Stimulated activated CD8-positive, alpha-beta memory T cell treated with anti-CD3 and anti-CD28 coated beads, Interleukin-15, amount 100 ng/mL, for 1 hour (primary cell): ENCODE measurements around the gene SPACDR.
A peak's percentile ranks its signal among the peaks of the same experiment; 100 is the strongest.

Experiments
- DNase-seq: peaks from one replicate; pipeline ENCODE4 v3.0.0-alpha.2; 2020; ENCODE audit warnings: low read depth

Gene SPACDR

GRCh38 chr7:100434297-100435144 lies 29.5 kb downstream of the SPACDR start:
- no peak for DNase-seq

- no peak for DNase-seq
These were observed 30.3 kb downstream of the SPACDR start for GRCh38 chr7:100433592-100434296.

- no peak for DNase-seq
These were observed 30.8 kb downstream of the SPACDR start for GRCh38 chr7:100433276-100433591.

GRCh38 chr7:100432621-100433275 lies 31.3 kb downstream of the SPACDR start:
- DNase-seq, result no peak

GRCh38 chr7:100432053-100432452 lies 32.0 kb downstream of the SPACDR start:
- DNase-seq, result no peak

- DNase-seq, result no peak
These were observed 32.7 kb downstream of the SPACDR start for GRCh38 chr7:100431286-100431735.

GRCh38 chr7:100430493-100431285 lies 33.4 kb downstream of the SPACDR start:
- DNase-seq, result no peak

GRCh38 chr7:100429637-100430492 lies 34.2 kb downstream of the SPACDR start, which contains the start of gene MEPCE:
TSS of gene MEPCE (plus strand) at chr7:100429831. CDS start at chr7:100430019, 188 bp downstream.
- peak; percentile 95 for DNase-seq

- peak; percentile 100 for DNase-seq
These were observed 35.0 kb downstream of the SPACDR start for GRCh38 chr7:100428967-100429636.

- peak; percentile 92 for DNase-seq
These were observed 35.7 kb downstream of the SPACDR start, which contains the start of gene ZCWPW1 for GRCh38 chr7:100428199-100428966. TSS of gene ZCWPW1 (minus strand) at chr7:100428703. CDS start at chr7:100420649, 8,054 bp downstream.

- DNase-seq, result no peak
These were observed 36.3 kb downstream of the SPACDR start for GRCh38 chr7:100427762-100428198.

GRCh38 chr7:100426516-100426915 lies 37.5 kb downstream of the SPACDR start:
- DNase-seq, result no peak

GRCh38 chr7:100425347-100425746 lies 38.7 kb downstream of the SPACDR start:
- no peak for DNase-seq

GRCh38 chr7:100423315-100423714 lies 40.7 kb downstream of the SPACDR start:
- DNase-seq, result no peak

- DNase-seq, result no peak
These were observed 44.3 kb downstream of the SPACDR start for GRCh38 chr7:100419660-100420226.

- DNase-seq, result no peak
These were observed 45.0 kb downstream of the SPACDR start for GRCh38 chr7:100418930-100419659.

GRCh38 chr7:100415448-100415847 lies 48.6 kb downstream of the SPACDR start:
- no peak for DNase-seq

- no peak for DNase-seq
These were observed 50.2 kb downstream of the SPACDR start for GRCh38 chr7:100413889-100414288.
